ENCODE data around the gene PNKD.

DNA sequence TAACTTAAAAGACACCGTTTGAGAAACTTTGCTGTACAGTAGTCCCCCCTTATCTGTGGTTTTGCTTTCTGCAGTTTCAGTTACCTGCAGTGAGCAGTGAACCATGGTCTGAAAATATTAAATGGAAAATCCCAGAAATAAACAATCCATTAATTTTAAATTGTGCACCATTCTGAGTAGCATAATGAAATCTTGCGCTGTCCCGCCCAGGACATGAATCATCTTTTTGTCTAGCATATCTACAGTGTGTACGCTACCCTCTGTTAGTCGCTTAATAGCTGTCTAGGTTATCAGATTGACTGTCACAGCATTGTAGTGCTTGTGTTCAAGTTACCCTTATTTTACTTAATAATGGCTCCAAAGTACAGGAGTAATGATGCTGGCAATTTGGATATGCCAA is 47.3 kb upstream of the PNKD start:
- TF ChIP-seq, protein P1, sequence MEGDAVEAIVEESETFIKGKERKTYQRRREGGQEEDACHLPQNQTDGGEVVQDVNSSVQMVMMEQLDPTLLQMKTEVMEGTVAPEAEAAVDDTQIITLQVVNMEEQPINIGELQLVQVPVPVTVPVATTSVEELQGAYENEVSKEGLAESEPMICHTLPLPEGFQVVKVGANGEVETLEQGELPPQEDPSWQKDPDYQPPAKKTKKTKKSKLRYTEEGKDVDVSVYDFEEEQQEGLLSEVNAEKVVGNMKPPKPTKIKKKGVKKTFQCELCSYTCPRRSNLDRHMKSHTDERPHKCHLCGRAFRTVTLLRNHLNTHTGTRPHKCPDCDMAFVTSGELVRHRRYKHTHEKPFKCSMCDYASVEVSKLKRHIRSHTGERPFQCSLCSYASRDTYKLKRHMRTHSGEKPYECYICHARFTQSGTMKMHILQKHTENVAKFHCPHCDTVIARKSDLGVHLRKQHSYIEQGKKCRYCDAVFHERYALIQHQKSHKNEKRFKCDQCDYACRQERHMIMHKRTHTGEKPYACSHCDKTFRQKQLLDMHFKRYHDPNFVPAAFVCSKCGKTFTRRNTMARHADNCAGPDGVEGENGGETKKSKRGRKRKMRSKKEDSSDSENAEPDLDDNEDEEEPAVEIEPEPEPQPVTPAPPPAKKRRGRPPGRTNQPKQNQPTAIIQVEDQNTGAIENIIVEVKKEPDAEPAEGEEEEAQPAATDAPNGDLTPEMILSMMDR (conservative IDR thresholded peaks at IDR 0.05) = no peak
- no peak for TF ChIP-seq ZFX (IDR thresholded peaks at IDR 0.05)

Measured in C4-2B (cell line).